Muscle of arm (tissue), 12 donors: ENCODE data around the gene ADRB1. TPM values are rescaled to one million over a fixed set of nuclear protein-coding genes. Genes with fewer than 3 reads are reported as not detected.

Source experiments
- DNase-seq: peaks from one replicate; pipeline ENCODE4 v3.0.0-alpha.2; 2013
- polyA plus RNA-seq, 12 donors: library from polyadenylated mRNA; unstranded; fragments of 120-200 nt; gene quantifications; one replicate each; pipeline ENCODE4 v1.2.1, GENCODE V29; 2013; ENCODE audit not compliant: insufficient read length in 12 of 12

The ADRB1 gene
- polyA plus RNA-seq, 12 donors, result 0.08 to 0.61 (median 0.17) TPM; not detected in 5

DNA sequence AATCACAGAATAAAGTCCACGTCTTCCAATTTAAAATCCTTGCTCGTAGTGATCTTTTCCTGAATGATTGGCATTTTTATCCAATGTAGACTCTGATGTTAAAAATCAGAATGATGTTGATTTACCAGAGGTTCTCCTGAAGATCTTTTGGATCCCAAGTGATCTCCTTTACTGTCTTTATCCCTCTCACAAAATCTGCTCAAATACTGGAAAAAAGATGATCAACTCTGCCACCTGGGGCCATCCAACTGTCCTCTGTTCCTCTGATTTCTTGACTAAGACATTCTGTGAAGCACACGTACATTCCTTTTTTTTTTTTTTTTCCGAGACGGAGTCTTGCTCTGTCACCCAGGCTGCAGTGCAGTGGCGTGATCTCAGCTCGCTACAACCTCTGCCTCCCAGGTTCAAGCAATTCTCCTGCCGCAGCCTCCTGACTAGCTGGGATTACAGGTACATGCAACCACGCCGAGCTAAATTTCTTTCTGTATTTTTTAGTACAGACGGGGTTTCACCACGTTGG lies 18.0 kb upstream of the ADRB1 start:
- no peak for DNase-seq

DNA sequence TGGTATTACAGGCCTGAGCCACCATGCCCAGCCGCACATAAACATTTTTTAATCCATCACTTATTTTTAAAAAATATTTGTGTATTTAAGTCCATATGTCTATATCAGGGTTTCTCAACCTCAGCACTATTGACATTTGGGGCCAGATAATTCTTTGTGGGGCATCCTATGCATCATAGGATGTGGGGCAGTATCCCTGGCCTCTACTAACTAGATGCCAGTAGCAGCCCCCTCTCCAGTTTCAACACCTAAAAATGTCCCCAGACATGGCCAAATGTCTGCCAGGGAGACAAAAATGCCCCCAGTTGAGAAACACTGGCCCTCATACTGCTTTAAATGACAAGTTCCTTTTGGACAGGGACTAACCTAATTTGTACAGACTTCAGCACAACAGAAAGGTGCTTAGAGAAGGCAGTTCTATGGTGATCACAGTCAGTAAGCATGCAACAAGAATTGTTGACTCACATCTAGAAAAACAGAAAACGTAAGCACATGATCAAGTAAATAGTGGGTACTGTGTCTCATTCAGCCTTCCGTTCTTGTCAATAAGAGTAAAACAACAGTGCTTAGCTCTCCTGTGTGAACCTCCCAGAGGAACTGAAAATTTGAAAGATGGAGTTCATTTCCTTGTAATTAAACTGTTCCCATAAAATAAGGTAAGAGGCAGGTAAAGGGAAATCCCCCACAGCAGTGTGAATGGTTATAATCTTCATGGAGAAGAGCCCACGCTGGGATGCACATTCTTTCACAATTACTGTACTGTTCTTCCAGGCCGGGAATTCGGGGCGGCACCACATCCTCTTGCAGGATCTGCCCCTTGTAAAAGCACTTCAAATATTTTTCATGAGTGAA lies 17.3 kb upstream of the ADRB1 start:
- DNase-seq, result no peak

DNA sequence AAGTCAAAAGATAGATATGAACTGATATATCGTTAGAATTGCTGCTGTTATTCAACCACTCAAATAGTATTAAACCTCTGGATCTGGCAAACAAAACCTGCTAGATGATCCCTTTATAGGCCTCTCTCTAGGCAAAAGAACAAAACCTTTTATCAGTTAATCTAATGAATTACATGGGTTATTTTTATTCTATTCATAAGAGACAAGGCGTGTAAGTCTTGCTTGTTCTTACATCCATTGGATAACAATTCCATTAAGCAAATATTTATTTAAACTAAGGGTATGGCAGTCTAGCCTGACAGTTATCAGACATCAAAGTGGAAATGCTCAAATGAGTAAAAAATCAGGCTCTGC lies 16.6 kb upstream of the ADRB1 start:
- DNase-seq, result no peak

DNA sequence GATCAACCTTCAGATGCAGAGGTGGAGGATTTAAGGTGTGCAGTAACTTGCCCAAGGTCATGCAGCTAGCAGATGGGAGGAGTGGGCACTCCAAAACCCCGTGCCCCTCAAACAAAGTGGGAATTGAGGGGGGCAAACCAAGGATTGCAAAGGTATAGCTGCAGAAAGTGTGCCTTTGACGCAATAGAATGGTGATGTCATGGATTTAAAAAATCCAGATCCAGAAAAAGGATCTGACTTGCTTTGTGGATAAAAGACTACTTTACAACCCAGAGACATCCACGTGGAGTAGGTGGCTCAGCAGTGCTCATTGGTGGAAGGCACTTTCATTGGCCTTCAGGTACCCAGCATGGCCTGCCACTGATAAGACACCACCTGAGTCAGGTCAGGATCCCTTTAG lies 15.7 kb upstream of the ADRB1 start:
- no peak for DNase-seq

DNA sequence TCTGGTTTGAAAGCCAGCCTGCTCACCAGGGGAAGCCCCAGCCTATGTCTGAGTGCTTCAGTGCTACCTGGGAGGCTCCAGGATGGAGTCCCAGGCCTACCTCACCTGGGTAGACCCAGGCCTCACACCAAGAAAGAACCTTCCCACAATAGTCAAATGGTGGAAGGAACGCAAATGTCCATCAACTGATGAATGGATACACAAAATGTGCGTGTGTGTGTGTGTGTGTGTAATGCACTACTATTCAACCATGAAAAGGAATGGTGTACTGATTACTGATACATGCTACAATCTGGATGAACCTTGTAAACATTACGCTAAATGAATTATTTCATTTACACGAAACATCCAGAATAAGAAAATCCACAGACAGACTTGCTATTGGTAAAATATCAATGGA lies 15.2 kb upstream of the ADRB1 start:
- DNase-seq, result no peak

- no peak for DNase-seq
These were observed 14.0 kb upstream of the ADRB1 start for GRCh38 chr10:114029655-114030054.

DNA sequence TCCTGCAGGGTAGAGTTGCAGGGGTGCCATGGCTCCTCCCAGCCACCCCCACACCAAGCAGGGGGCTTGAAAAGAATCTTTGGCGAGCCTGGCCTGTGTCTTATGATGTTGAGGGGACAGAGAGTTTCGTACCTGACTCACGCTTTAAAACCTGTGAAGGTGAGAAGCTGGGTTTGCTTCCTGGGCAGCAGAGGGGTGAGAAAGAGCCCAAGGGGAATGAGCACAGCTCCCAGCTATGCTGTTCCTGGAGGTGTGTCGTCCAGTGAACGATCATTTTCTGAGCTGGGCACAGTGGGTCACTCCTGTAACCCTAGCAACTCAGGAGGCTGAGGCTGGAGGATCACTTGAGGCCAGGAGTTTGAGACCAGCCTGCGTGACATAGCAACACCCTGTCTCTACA lies 13.5 kb upstream of the ADRB1 start:
- DNase-seq, result no peak

- DNase-seq, result no peak
These were observed 12.3 kb upstream of the ADRB1 start for GRCh38 chr10:114031073-114031972.

DNA sequence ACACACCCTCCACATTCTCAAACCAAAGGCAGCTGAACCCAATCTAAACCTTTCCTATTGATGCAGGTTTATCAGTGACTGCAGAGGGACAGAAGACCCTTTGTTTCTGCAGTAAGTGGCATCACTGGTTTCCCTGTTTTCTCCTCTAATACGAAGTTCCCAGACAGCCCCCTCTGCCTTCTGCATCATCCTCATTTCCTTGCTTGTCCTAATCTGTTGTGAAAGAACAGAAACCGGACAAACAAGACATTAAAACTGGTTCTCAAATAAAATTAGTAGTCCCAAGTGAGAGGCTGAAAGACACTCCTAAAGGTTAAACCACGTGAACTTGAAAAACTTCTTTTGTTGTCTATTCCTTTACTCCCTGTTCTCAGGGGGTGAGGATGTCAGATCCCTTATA lies 10.1 kb upstream of the ADRB1 start:
- no peak for DNase-seq

DNA sequence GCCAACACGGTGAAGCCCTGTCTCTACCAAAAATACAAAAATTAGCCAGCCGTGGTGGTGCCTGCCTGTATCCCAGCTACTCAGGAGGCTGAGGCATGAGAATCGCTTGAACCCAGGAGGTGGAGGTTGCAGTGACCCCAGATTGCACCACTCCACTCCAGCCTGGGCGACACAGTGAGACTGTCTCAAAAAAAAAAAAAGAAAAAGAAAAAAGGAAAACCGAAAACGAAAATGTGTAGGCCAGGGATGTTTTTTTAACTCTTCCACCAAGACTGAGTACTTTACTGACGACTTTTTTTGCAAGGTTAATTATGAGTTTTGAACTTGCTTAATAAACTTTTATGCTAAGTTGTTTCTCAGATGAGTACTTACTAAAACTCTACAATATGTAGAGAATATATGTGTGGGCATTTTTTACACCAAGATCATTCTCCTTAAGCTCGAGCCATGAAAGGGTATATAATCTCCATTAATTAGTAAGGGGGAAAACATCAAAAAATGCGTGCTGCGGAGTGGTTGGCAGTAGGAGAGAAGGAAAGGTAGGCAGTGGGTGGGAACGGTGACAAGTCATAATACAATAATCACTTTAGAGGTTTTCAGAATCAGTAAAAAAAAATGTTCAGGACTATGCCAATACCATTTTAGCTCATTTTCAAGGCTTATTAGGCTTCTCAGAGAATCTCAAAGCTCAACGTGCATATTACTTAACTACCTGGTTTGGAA lies 8.6 kb upstream of the ADRB1 start:
- DNase-seq, result no peak

GRCh38 chr10:114035791-114036190 lies 7.9 kb upstream of the ADRB1 start:
- DNase-seq, result no peak

DNA sequence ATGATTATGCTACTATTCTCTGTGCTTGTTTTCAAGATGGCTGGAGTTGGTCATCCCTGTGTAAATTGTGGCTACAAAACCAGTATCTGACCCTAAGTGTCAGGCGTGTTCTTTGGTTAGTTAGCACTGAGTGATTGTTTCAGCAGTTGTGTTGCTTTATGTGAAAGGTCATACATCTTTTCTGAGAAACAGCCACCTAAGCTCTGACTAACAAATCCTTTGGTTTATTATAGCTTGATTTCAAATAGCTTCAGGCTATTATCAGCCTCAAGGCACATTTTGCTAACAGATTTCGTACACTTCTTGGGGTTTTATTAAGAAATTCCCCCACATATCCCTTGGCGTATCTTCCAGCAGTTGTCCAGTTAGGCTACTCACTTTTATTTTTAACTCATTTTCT lies 4.8 kb upstream of the ADRB1 start:
- no peak for DNase-seq

- DNase-seq, result no peak
These were observed 2.5 kb upstream of the ADRB1 start for GRCh38 chr10:114041166-114041565.

- peak; percentile 15 for DNase-seq
These were observed 653 bp upstream of the ADRB1 start for GRCh38 chr10:114042895-114043531.

DNA sequence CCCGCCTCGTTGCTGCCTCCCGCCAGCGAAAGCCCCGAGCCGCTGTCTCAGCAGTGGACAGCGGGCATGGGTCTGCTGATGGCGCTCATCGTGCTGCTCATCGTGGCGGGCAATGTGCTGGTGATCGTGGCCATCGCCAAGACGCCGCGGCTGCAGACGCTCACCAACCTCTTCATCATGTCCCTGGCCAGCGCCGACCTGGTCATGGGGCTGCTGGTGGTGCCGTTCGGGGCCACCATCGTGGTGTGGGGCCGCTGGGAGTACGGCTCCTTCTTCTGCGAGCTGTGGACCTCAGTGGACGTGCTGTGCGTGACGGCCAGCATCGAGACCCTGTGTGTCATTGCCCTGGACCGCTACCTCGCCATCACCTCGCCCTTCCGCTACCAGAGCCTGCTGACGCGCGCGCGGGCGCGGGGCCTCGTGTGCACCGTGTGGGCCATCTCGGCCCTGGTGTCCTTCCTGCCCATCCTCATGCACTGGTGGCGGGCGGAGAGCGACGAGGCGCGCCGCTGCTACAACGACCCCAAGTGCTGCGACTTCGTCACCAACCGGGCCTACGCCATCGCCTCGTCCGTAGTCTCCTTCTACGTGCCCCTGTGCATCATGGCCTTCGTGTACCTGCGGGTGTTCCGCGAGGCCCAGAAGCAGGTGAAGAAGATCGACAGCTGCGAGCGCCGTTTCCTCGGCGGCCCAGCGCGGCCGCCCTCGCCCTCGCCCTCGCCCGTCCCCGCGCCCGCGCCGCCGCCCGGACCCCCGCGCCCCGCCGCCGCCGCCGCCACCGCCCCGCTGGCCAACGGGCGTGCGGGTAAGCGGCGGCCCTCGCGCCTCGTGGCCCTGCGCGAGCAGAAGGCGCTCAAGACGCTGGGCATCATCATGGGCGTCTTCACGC lies 825 bp downstream of the ADRB1 start:
- DNase-seq, result no peak

DNA sequence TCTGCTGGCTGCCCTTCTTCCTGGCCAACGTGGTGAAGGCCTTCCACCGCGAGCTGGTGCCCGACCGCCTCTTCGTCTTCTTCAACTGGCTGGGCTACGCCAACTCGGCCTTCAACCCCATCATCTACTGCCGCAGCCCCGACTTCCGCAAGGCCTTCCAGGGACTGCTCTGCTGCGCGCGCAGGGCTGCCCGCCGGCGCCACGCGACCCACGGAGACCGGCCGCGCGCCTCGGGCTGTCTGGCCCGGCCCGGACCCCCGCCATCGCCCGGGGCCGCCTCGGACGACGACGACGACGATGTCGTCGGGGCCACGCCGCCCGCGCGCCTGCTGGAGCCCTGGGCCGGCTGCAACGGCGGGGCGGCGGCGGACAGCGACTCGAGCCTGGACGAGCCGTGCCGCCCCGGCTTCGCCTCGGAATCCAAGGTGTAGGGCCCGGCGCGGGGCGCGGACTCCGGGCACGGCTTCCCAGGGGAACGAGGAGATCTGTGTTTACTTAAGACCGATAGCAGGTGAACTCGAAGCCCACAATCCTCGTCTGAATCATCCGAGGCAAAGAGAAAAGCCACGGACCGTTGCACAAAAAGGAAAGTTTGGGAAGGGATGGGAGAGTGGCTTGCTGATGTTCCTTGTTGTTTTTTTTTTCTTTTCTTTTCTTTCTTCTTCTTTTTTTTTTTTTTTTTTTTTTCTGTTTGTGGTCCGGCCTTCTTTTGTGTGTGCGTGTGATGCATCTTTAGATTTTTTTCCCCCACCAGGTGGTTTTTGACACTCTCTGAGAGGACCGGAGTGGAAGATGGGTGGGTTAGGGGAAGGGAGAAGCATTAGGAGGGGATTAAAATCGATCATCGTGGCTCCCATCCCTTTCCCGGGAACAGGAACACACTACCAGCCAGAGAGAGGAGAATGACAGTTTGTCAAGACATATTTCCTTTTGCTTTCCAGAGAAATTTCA lies 1.7 kb downstream of the ADRB1 start:
- peak; percentile 9 for DNase-seq

DNA sequence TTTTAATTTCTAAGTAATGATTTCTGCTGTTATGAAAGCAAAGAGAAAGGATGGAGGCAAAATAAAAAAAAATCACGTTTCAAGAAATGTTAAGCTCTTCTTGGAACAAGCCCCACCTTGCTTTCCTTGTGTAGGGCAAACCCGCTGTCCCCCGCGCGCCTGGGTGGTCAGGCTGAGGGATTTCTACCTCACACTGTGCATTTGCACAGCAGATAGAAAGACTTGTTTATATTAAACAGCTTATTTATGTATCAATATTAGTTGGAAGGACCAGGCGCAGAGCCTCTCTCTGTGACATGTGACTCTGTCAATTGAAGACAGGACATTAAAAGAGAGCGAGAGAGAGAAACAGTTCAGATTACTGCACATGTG lies 2.4 kb downstream of the ADRB1 start:
- DNase-seq, result no peak

DNA sequence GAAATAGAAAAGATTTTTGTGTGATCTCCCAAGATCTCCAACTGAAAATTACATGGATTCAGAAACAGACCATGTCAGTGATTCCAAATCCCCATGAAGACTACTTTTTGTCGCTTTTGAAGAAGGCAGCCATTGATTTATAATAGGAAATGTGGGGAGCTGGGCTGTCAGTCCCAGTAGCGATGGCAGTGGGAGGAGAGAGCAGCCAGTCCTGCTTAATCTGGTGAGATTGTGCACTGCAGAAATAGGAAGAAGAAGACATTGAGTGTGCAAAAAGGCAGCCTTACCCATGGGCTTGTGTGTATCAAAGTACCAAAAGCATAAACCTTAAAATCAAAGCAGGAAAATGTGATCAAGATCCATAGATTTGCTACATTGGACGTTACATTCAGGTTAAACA lies 4.8 kb downstream of the ADRB1 start:
- DNase-seq, result no peak

DNA sequence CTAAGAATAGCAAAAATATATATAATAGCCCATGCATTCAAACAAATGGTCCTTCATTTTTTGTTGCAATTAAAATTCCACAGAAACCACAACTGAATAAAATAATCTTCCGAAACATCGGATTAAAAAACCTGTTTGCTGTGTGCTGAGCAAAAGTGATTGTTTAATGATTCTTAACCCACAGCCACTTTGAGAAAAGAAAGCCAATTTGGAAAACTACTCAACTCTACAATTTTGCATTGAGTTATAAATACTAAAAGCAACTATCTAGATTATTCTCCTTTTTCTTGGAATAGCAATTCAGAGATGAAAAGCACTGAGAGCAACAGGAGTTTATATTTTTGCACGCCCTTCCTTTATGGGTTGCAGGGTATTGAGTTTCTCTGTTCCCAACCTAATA lies 8.0 kb downstream of the ADRB1 start:
- DNase-seq, result no peak
